DND-41 (cell line): ENCODE data around the gene TUFT1.

ENCODE experiments used
- ATAC-seq: fragments of 200-7000 bp; cut with Tn5 transposase; 3 replicates; pipeline ENCODE4 v1.9.1; 2021; ENCODE audit warnings: low read depth; ENCODE audit not compliant: insufficient read depth
- DNase-seq: peaks from one replicate; pipeline ENCODE4 v3.0.0-alpha.2; 2020
- H2AFZ ChIP-seq: 2 replicates; pipeline ENCODE4 v1.6.0; 2012; ENCODE audit warnings: low read depth, low read length
- H3K27ac ChIP-seq: 2 replicates; pipeline ENCODE4 v1.5.1; 2012; ENCODE audit warnings: low read length, inconsistent platforms
- H3K27me3 ChIP-seq: fragments of 200-600 bp; sonication (generic); 2 replicates; pipeline ENCODE4 v1.6.0; 2012; ENCODE audit warnings: low read length, mild to moderate bottlenecking, inconsistent platforms; ENCODE audit not compliant: insufficient read depth, poor library complexity
- H3K36me3 ChIP-seq: 2 replicates; pipeline ENCODE4 v1.5.1; 2012; ENCODE audit warnings: low read length, inconsistent platforms; ENCODE audit not compliant: insufficient read depth
- H3K4me1 ChIP-seq: 2 replicates; pipeline ENCODE4 v1.5.1; 2012; ENCODE audit warnings: mild to moderate bottlenecking, low read length; ENCODE audit not compliant: insufficient read depth
- H3K4me2 ChIP-seq: 2 replicates; pipeline ENCODE4 v1.6.0; 2012; ENCODE audit warnings: mild to moderate bottlenecking, moderate library complexity, low read length, inconsistent platforms; ENCODE audit not compliant: insufficient read depth
- H3K4me3 ChIP-seq, 2 experiments: fragments of 200-600 bp in 1 of 2; shearing (Covaris generic) in 1 of 2; 2 replicates each; pipeline ENCODE4 v1.5.1; 2012 to 2016; ENCODE audit warnings: inconsistent platforms in 2 of 2, low read length in 2 of 2, mild to moderate bottlenecking in 2 of 2, low read depth in 1 of 2, moderate library complexity in 1 of 2
- H3K79me2 ChIP-seq: 2 replicates; pipeline ENCODE4 v1.6.0; 2012; ENCODE audit warnings: low read length, inconsistent platforms; ENCODE audit not compliant: insufficient read depth
- H3K9ac ChIP-seq: 2 replicates; pipeline ENCODE4 v1.6.0; 2012; ENCODE audit warnings: low read depth, mild to moderate bottlenecking, inconsistent platforms, low read length, moderate library complexity
- H3K9me3 ChIP-seq: 2 replicates; pipeline ENCODE4 v1.5.1; 2012; ENCODE audit warnings: low read length, moderate library complexity, mild to moderate bottlenecking, inconsistent platforms; ENCODE audit not compliant: insufficient read depth, severe bottlenecking
- H4K20me1 ChIP-seq: 2 replicates; pipeline ENCODE4 v1.6.0; 2012; ENCODE audit warnings: low read length; ENCODE audit not compliant: insufficient read depth
- EZH2 ChIP-seq: IDR thresholded peaks from 3 replicates; pipeline ENCODE4 v1.6.1; 2012; ENCODE audit warnings: borderline replicate concordance, low read depth, mild to moderate bottlenecking, moderate library complexity, low read length, inconsistent platforms; ENCODE audit not compliant: severe bottlenecking
- TF ChIP-seq, protein P1 (sequence below): IDR thresholded peaks from 2 replicates; pipeline ENCODE4 v1.5.1; 2012; ENCODE audit warnings: borderline replicate concordance, low read length, moderate library complexity, mild to moderate bottlenecking; ENCODE audit not compliant: poor library complexity, severe bottlenecking; ENCODE audit errors: extremely low read depth

The TUFT1 gene

DNA sequence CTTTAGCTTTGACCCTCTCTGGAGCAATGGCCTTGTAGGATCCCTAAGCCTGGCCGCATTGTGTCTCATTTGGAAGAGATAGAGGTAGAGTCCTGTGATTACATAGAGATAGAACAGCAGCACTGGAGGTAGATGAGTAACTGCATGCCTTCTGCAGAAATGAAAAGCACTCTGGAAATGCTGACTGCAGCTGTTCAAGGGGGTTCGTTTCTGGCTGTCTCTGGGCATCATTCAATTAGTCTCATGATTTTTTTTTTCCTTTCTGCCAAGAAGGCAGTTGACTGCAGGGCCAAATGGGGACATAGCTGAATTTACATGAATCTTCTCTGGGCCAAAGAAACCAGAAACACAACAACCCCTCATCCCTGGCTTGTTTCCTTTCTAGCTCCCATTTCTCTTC is 43.7 kb downstream of the TUFT1 start:
- Histone ChIP-seq H3K36me3 (no peaks in the 10 kb centered on the region), H3K27ac (no peak overlapping the region), H3K4me2 (no peak overlapping the region), H3K4me1 (no peaks in the 10 kb centered on the region), H3K9ac (no peak overlapping the region), H3K4me3 (no peak overlapping the region), H3K79me2 (no peaks in the 10 kb centered on the region), H2AFZ (no peak overlapping the region), H4K20me1 (no peaks in the 10 kb centered on the region), H3K9me3 (no peaks in the 10 kb centered on the region), H3K27me3 (peaks cover 7% of the 10 kb centered on the region)
- no peak for ATAC-seq
- DNase-seq = no peak
- no peak for TF ChIP-seq EZH2
- TF ChIP-seq, protein P1, sequence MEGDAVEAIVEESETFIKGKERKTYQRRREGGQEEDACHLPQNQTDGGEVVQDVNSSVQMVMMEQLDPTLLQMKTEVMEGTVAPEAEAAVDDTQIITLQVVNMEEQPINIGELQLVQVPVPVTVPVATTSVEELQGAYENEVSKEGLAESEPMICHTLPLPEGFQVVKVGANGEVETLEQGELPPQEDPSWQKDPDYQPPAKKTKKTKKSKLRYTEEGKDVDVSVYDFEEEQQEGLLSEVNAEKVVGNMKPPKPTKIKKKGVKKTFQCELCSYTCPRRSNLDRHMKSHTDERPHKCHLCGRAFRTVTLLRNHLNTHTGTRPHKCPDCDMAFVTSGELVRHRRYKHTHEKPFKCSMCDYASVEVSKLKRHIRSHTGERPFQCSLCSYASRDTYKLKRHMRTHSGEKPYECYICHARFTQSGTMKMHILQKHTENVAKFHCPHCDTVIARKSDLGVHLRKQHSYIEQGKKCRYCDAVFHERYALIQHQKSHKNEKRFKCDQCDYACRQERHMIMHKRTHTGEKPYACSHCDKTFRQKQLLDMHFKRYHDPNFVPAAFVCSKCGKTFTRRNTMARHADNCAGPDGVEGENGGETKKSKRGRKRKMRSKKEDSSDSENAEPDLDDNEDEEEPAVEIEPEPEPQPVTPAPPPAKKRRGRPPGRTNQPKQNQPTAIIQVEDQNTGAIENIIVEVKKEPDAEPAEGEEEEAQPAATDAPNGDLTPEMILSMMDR = no peak

DNA sequence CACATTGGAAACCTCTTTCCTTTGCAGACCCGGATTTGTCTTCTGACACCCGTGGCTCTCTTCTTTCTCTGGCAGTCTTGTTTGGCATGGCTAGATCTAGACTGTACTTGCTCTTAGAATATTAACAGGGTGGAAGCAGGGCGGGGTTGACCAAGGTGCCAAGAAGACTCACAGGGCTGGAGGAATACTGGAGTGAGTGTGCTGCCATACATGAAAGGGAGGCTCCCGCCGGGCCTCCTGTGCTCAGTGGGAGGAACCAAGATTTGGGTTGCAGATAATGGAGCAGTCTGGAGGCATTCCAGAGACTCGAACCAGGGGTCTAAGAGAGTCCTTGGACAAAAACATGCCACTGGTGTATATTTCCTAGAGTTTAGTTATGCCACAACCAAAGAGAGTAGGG is 44.2 kb downstream of the TUFT1 start:
- no peak overlapping the region for H3K4me2 ChIP-seq
- TF ChIP-seq, protein P1 = no peak
- no peak for TF ChIP-seq EZH2
- no peak overlapping the region for H3K27ac ChIP-seq
- no peaks in the 10 kb centered on the region for H3K36me3 ChIP-seq
- no peak for ATAC-seq
- peaks cover 7% of the 10 kb centered on the region for H3K27me3 ChIP-seq
- no peaks in the 10 kb centered on the region for H3K4me1 ChIP-seq
- H3K9me3 ChIP-seq = no peaks in the 10 kb centered on the region
- H4K20me1 ChIP-seq = no peaks in the 10 kb centered on the region
- DNase-seq = no peak
- H3K79me2 ChIP-seq = no peaks in the 10 kb centered on the region
- no peak overlapping the region for H3K9ac ChIP-seq
- no peak overlapping the region for H2AFZ ChIP-seq
- no peak overlapping the region for H3K4me3 ChIP-seq

DNA sequence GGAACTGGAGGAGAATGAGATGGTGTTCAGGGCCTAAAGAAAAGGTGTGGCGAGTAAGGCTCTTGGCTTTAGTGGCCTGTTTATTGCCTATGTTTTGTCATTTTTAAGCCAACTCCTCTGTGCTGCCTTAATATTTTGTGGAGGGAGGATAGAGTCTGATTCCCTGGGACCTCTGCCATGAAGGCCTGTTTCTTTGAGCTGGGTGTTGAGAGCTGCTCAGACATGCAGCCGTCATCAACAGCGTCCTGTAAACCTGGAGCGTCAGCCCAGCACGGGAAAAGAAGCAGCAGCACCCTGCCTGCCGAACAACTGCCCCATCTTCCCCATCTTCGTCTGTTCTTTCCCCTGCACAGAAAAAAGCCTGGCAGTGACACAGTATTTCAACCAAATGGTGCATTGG is 44.7 kb downstream of the TUFT1 start:
- Histone ChIP-seq H3K27ac (no peak overlapping the region), H3K79me2 (no peaks in the 10 kb centered on the region), H3K36me3 (no peaks in the 10 kb centered on the region), H3K4me1 (no peaks in the 10 kb centered on the region), H3K9me3 (no peaks in the 10 kb centered on the region), H3K4me3 (no peak overlapping the region), H3K4me2 (no peak overlapping the region), H4K20me1 (no peaks in the 10 kb centered on the region), H2AFZ (no peak overlapping the region), H3K27me3 (peaks cover 6% of the 10 kb centered on the region), H3K9ac (no peak overlapping the region)
- DNase-seq = no peak
- ATAC-seq = no peak
- TF ChIP-seq EZH2 = no peak
- TF ChIP-seq, protein P1 = no peak

DNA sequence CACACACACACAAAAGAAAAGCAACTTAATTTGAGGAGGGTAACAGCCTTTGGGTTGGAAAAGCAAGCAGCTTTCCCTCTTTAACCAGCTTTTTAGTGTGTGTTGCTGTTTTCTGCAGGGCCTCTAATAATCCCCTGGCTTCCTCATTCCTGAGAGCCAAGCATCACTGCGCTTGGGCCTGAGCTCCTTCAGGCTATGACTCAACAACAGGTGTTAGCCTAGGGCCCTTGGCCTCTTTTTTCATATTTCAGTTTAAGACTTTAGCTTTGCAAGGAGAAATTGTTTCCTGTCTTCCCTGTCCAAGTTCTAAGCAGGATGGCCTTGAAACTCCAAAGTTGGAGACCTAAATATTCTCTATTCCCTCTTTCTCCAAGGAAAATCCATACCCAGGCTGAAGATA is 45.5 kb downstream of the TUFT1 start:
- Histone ChIP-seq H2AFZ (no peak overlapping the region), H3K4me2 (no peak overlapping the region), H3K27me3 (peaks cover 3% of the 10 kb centered on the region), H3K27ac (no peak overlapping the region), H3K4me1 (no peaks in the 10 kb centered on the region), H3K79me2 (no peaks in the 10 kb centered on the region), H3K9me3 (no peaks in the 10 kb centered on the region), H3K36me3 (no peaks in the 10 kb centered on the region), H3K4me3 (no peak overlapping the region), H4K20me1 (no peaks in the 10 kb centered on the region), H3K9ac (no peak overlapping the region)
- DNase-seq (no peak), ATAC-seq (no peak)
- TF ChIP-seq EZH2 = no peak
- TF ChIP-seq, protein P1 = no peak
